Measurements from ENCODE around the gene ZNF480. TPM values are rescaled to one million over a fixed set of nuclear protein-coding genes. Genes with fewer than 3 reads are reported as not detected.
"Not testable (repeated sequence)": the region's sequence is repeated elsewhere in the genome, so short reads cannot be mapped to it uniquely, and the experiment has no call there.

Gene ZNF480
- total and polyA plus RNA-seq, 4 donors, result 1.8 to 7.3 (median 3.4) TPM

DNA sequence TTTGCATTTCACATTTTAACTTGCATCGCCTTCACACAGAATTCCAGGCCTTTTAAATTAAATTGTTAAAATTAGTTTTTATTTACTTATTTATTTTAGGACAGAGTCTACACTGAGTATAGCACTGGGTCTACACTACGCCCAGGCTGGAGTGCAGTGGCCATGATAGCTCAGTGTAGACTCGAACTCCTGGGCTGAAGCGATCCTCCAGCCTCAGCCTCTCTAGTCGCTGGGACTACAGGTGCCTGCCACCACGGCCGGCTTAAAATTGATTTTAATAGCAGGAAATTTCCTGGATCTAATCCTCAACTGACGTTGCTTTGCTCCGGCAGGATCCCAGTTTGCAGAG is 38.8 kb downstream of the ZNF480 start (continued):
- no peak for TF ChIP-seq CTCF (IDR thresholded peaks at IDR 0.05; ENCODE audit: low read depth, low read length, missing input control)

- no peak for TF ChIP-seq JUND (IDR thresholded peaks at IDR 0.05)
- peak in 1 of 2 donors; percentile 68 for TF ChIP-seq GABPA (IDR thresholded peaks at IDR 0.05 in 1 of 2, conservative IDR thresholded peaks at IDR 0.05 in 1 of 2)
- no peak for TF ChIP-seq RXRA (IDR thresholded peaks at IDR 0.05)
- TF ChIP-seq NR2F2 (IDR thresholded peaks at IDR 0.05), result peak; percentile 35
- WGBS, result 2% methylated on average over 55 of the region's 55 CpGs
- Histone ChIP-seq H3K4me3 (ENCODE audit: low read depth in 1 of 3, low read length in 3 of 3) (peak within 1 kb of the TSS; percentile 49 to 67 (median 58)), H3K27me3 (ENCODE audit: control insufficient read depth in 4 of 4, insufficient read depth in 4 of 4, low read length in 3 of 4) (no peaks in the 10 kb centered on the region), H3K4me1 (ENCODE audit: control insufficient read depth in 4 of 4, insufficient read depth in 4 of 4, low read length in 3 of 4) (no peaks in the 10 kb centered on the region), H3K9ac (ENCODE audit: low read depth in 1 of 2, low read length in 2 of 2) (peak within 1 kb of the TSS in 1 of 2 donors; percentile 47), H3K36me3 (ENCODE audit: control insufficient read depth in 4 of 4, insufficient read depth in 3 of 4, low read depth in 1 of 4, low read length in 3 of 4) (no peaks in the 10 kb centered on the region), H3K27ac (ENCODE audit: low read depth in 1 of 2, low read length in 2 of 2) (peak within 1 kb of the TSS in 1 of 2 donors; percentile 28), H3K9me3 (ENCODE audit: control insufficient read depth in 4 of 4, low read length in 3 of 4) (peaks cover 31 to 67% (median 41%) of the 10 kb centered on the region in 4 donors)
- DNase-seq (ENCODE audit: low spot score), result peak; percentile 88
Observed at GRCh38 chr19:52336117-52336790, 39.3 kb downstream of the ZNF480 start, which contains the start of gene ZNF610. ZNF610 (plus strand) TSS chr19:52336243; CDS start chr19:52349173, 12,930 bp downstream.

DNA sequence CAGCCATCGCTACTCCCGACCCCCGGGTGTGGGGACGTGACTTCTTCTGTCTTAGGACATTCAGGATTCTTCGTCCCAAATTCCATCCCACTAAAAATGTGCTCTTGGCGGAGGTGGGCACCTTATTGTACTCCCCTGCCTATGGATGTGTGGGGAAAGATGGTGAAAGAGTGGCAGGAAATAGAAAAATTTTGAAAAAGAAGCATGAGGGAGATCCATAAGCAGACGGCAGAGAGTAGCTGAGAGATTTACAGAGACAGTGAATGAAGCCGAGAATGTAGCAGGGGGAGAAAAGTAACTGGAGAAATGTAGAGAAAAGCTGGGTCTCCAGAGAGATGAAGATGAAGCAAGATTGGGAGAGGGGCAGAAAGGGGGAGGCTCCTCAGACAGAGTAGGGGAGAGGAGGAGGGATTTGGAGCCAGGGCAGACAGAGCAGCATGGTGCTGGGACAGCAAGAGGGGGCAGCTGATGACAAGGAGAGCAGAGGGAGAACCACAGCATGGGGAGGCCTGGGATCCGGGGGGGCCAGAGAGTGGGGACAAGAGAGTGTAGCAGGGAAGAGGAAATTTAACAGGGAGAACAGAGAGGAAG is 39.9 kb downstream of the ZNF480 start:
- DNase-seq (ENCODE audit: low spot score), result no peak
- Histone ChIP-seq H3K4me3 (ENCODE audit: low read depth in 1 of 3, low read length in 3 of 3) (peak overlapping the region in 2 of 3 donors; percentile 58 to 67), H3K9me3 (ENCODE audit: control insufficient read depth in 4 of 4, low read length in 3 of 4) (peaks cover 25 to 61% (median 36%) of the 10 kb centered on the region in 4 donors), H3K36me3 (ENCODE audit: control insufficient read depth in 4 of 4, insufficient read depth in 3 of 4, low read depth in 1 of 4, low read length in 3 of 4) (no peaks in the 10 kb centered on the region), H3K9ac (ENCODE audit: low read depth in 1 of 2, low read length in 2 of 2) (peak overlapping the region in 1 of 2 donors; percentile 47), H3K4me1 (ENCODE audit: control insufficient read depth in 4 of 4, insufficient read depth in 4 of 4, low read length in 3 of 4) (no peaks in the 10 kb centered on the region), H3K27me3 (ENCODE audit: control insufficient read depth in 4 of 4, insufficient read depth in 4 of 4, low read length in 3 of 4) (no peaks in the 10 kb centered on the region), H3K27ac (ENCODE audit: low read depth in 1 of 2, low read length in 2 of 2) (peak overlapping the region in 1 of 2 donors; percentile 28)
- 7% methylated on average over 9 of the region's 9 CpGs for WGBS
- TF ChIP-seq NR2F2 (IDR thresholded peaks at IDR 0.05) (no peak), YY1 (IDR thresholded peaks at IDR 0.05) (no peak), REST (IDR thresholded peaks at IDR 0.05) (no peak), TAF1 (conservative IDR thresholded peaks at IDR 0.05) (no peak), ATF3 (IDR thresholded peaks at IDR 0.05) (no peak), FOXA1 (IDR thresholded peaks at IDR 0.05) (no peak), HNF4A (conservative IDR thresholded peaks at IDR 0.05) (no peak), HNF4G (IDR thresholded peaks at IDR 0.05) (no peak), CTCF (IDR thresholded peaks at IDR 0.05; ENCODE audit: low read depth, low read length, missing input control) (no peak), RXRA (IDR thresholded peaks at IDR 0.05) (no peak)
- TF ChIP-seq, protein P1, sequence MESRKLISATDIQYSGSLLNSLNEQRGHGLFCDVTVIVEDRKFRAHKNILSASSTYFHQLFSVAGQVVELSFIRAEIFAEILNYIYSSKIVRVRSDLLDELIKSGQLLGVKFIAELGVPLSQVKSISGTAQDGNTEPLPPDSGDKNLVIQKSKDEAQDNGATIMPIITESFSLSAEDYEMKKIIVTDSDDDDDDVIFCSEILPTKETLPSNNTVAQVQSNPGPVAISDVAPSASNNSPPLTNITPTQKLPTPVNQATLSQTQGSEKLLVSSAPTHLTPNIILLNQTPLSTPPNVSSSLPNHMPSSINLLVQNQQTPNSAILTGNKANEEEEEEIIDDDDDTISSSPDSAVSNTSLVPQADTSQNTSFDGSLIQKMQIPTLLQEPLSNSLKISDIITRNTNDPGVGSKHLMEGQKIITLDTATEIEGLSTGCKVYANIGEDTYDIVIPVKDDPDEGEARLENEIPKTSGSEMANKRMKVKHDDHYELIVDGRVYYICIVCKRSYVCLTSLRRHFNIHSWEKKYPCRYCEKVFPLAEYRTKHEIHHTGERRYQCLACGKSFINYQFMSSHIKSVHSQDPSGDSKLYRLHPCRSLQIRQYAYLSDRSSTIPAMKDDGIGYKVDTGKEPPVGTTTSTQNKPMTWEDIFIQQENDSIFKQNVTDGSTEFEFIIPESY (IDR thresholded peaks at IDR 0.05), result no peak

DNA sequence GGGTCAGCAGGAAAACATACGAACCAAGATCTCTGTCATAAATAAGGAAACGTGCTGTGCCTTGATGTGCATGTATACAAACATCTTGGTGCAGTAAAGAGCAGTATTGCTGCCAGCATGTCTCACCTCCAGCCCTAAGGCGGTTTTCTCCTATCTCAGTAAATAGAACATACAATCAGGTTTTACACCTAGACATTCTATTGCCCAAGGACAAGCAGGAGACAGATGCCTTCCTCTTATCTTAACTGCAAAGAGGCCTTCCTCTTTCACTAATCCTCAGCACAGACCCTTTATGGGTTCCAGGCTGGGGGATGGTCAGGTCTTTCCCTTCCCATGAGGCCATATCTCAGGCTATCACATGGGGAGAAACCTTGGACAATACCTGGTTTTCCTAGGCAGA is 42.1 kb downstream of the ZNF480 start:
- 66% methylated on average over 3 of the region's 3 CpGs for WGBS
- H3K9me3 ChIP-seq (ENCODE audit: control insufficient read depth in 4 of 4, low read length in 3 of 4), result peaks cover 15 to 50% (median 26%) of the 10 kb centered on the region in 4 donors
- H3K36me3 ChIP-seq (ENCODE audit: control insufficient read depth in 4 of 4, insufficient read depth in 3 of 4, low read depth in 1 of 4, low read length in 3 of 4); H3K27ac ChIP-seq (ENCODE audit: low read depth in 1 of 2, low read length in 2 of 2); H3K9ac ChIP-seq (ENCODE audit: low read depth in 1 of 2, low read length in 2 of 2); H3K4me1 ChIP-seq (ENCODE audit: control insufficient read depth in 4 of 4, insufficient read depth in 4 of 4, low read length in 3 of 4); H3K27me3 ChIP-seq (ENCODE audit: control insufficient read depth in 4 of 4, insufficient read depth in 4 of 4, low read length in 3 of 4); DNase-seq (ENCODE audit: low spot score); H3K4me3 ChIP-seq (ENCODE audit: low read depth in 1 of 3, low read length in 3 of 3): not testable (repeated sequence)

All from liver (tissue), 9 donors.